Stomach (tissue), 4 donors: Measurements from ENCODE around the gene RFC3.

Experiments used
- POLR2A ChIP-seq, 4 donors: fragments of 450-650 bp; IDR thresholded peaks; one replicate each; pipeline ENCODE4 v1.6.1; 2016; ENCODE audit warnings: antibody characterized with exemption in 4 of 4, control low read depth in 2 of 4, mild to moderate bottlenecking in 1 of 4, moderate library complexity in 1 of 4
- POLR2AphosphoS5 ChIP-seq, 3 donors: sonication (generic); formaldehyde crosslinking; IDR thresholded peaks; one replicate each; pipeline ENCODE4 v1.6.1; 2016; ENCODE audit warnings: antibody characterized with exemption in 3 of 3

GRCh38 chr13:33771296-33771695 lies 46.7 kb upstream of the RFC3 start:
- TF ChIP-seq POLR2A (IDR thresholded peaks at IDR 0.05) (no peak), POLR2AphosphoS5 (IDR thresholded peaks at IDR 0.05) (no peak)
